Mesodermal cell (in vitro differentiated cells): ENCODE measurements around the gene SRD5A1. TPM values are rescaled to one million over a fixed set of nuclear protein-coding genes. Genes with fewer than 3 reads are reported as not detected.

Experiments
- H3K27ac ChIP-seq: 2 replicates; pipeline ENCODE4 v1.7.0; 2013; ENCODE audit warnings: mild to moderate bottlenecking, low read depth, low read length, moderate library complexity; ENCODE audit not compliant: severe bottlenecking
- H3K36me3 ChIP-seq: 2 replicates; pipeline ENCODE4 v1.7.1; 2013; ENCODE audit warnings: mild to moderate bottlenecking, low read length, moderate library complexity; ENCODE audit not compliant: control insufficient read depth, insufficient read depth
- H3K4me1 ChIP-seq: one replicate; pipeline ENCODE4 v1.7.1; 2013; ENCODE audit warnings: mild to moderate bottlenecking, low read length; ENCODE audit not compliant: insufficient read depth, control insufficient read depth, poor library complexity, severe bottlenecking
- H3K4me3 ChIP-seq: 2 replicates; pipeline ENCODE4 v1.7.0; 2013; ENCODE audit warnings: low read length, control low read depth, mild to moderate bottlenecking; ENCODE audit not compliant: insufficient read depth, poor library complexity, severe bottlenecking; ENCODE audit errors: extremely low read depth
- H3K9me3 ChIP-seq: 2 replicates; pipeline ENCODE4 v1.7.1; 2013; ENCODE audit warnings: mild to moderate bottlenecking, low read length, moderate library complexity; ENCODE audit not compliant: control insufficient read depth
- WGBS, 2 experiments: methylation state at CpG; one replicate each; pipeline ENCODE4 v1.1.5; 2013; ENCODE audit warnings: missing lambda C conversion rate in 2 of 2; ENCODE audit not compliant: insufficient coverage in 2 of 2; 5-methylcytosine and 5-hydroxymethylcytosine counted together
- polyA plus RNA-seq, 2 experiments: library from polyadenylated mRNA; stranded (reverse); fragments of 50-300 nt; gene quantifications; one replicate each; pipeline ENCODE4 v1.2.3, GENCODE V29; 2013

The SRD5A1 gene
- 19.1 TPM for polyA plus RNA-seq (2013, experiment 1 of 2)
- polyA plus RNA-seq (2013, experiment 2 of 2) = 17.8 TPM

- peaks cover 10% of the 10 kb centered on the region for H3K4me1 ChIP-seq
- H3K9me3 ChIP-seq = no peaks in the 10 kb centered on the region
- 0% methylated on average over 50 to 57 of the region's 66 CpGs for WGBS, 2 experiments
- H3K4me3 ChIP-seq = peak within 1 kb of the TSS; percentile 94
- H3K36me3 ChIP-seq = peaks cover 48% of the 10 kb centered on the region
- H3K27ac ChIP-seq = peak within 1 kb of the TSS; percentile 99
Measured at GRCh38 chr5:6632888-6633468, at the start of gene SRD5A1, which contains the start of gene NSUN2. TSS of gene SRD5A1 (plus strand) at chr5:6633440. CDS start at chr5:6633577, 137 bp downstream. TSS of gene NSUN2 (minus strand) at chr5:6633044. CDS start at chr5:6632979, 65 bp downstream.

- 90 to 100% methylated on average over 1 to 2 of the region's 6 CpGs for WGBS, 2 experiments
- Histone ChIP-seq H3K36me3 (no peaks in the 10 kb centered on the region), H3K9me3 (no peaks in the 10 kb centered on the region), H3K27ac (no peak overlapping the region), H3K4me1 (peaks cover 3% of the 10 kb centered on the region), H3K4me3 (no peak overlapping the region)
Measured at GRCh38 chr5:6584101-6584645, 49.1 kb upstream of the SRD5A1 start.

GRCh38 chr5:6584727-6585126 lies 48.5 kb upstream of the SRD5A1 start:
- H3K4me3 ChIP-seq = no peak overlapping the region
- H3K4me1 ChIP-seq = peaks cover 3% of the 10 kb centered on the region
- 81 to 93% methylated on average over 6 to 8 of the region's 8 CpGs for WGBS, 2 experiments
- H3K27ac ChIP-seq = no peak overlapping the region
- H3K36me3 ChIP-seq = no peaks in the 10 kb centered on the region
- H3K9me3 ChIP-seq = no peaks in the 10 kb centered on the region

- H3K36me3 ChIP-seq = no peaks in the 10 kb centered on the region
- WGBS, 2 experiments = 48 to 72% methylated on average over 5 to 6 of the region's 6 CpGs
- H3K4me3 ChIP-seq = no peak overlapping the region
- H3K27ac ChIP-seq = no peak overlapping the region
- peaks cover 3% of the 10 kb centered on the region for H3K4me1 ChIP-seq
- no peaks in the 10 kb centered on the region for H3K9me3 ChIP-seq
Measured at GRCh38 chr5:6585168-6585567, 48.1 kb upstream of the SRD5A1 start.

GRCh38 chr5:6585939-6586646 lies 47.1 kb upstream of the SRD5A1 start:
- peaks cover 3% of the 10 kb centered on the region for H3K4me1 ChIP-seq
- no peaks in the 10 kb centered on the region for H3K9me3 ChIP-seq
- WGBS, 2 experiments = 77 to 89% methylated on average over 10 to 11 of the region's 15 CpGs
- H3K27ac ChIP-seq = no peak overlapping the region
- H3K4me3 ChIP-seq = no peak overlapping the region
- no peaks in the 10 kb centered on the region for H3K36me3 ChIP-seq

GRCh38 chr5:6586647-6587042 lies 46.6 kb upstream of the SRD5A1 start:
- Histone ChIP-seq H3K27ac (no peak overlapping the region), H3K9me3 (no peaks in the 10 kb centered on the region), H3K4me3 (no peak overlapping the region), H3K4me1 (peaks cover 3% of the 10 kb centered on the region), H3K36me3 (no peaks in the 10 kb centered on the region)
- 80 to 88% methylated on average over 1 to 3 of the region's 5 CpGs for WGBS, 2 experiments

- H3K4me1 ChIP-seq = peaks cover 3% of the 10 kb centered on the region
- no peak overlapping the region for H3K4me3 ChIP-seq
- WGBS, 2 experiments = 90 to 93% methylated on average over 9 of the region's 9 CpGs
Measured at GRCh38 chr5:6587171-6587570, 46.1 kb upstream of the SRD5A1 start.

GRCh38 chr5:6590581-6590980 lies 42.7 kb upstream of the SRD5A1 start:
- Histone ChIP-seq H3K4me3 (no peak overlapping the region), H3K9me3 (no peaks in the 10 kb centered on the region)
- 86 to 93% methylated on average over 1 to 2 of the region's 2 CpGs for WGBS, 2 experiments

More at GRCh38 chr5:6587171-6587570, 46.1 kb upstream of the SRD5A1 start:
- no peak overlapping the region for H3K27ac ChIP-seq
- no peaks in the 10 kb centered on the region for H3K9me3 ChIP-seq
- no peaks in the 10 kb centered on the region for H3K36me3 ChIP-seq

GRCh38 chr5:6591671-6592288 lies 41.5 kb upstream of the SRD5A1 start:
- Histone ChIP-seq H3K4me1 (no peaks in the 10 kb centered on the region), H3K27ac (no peak overlapping the region), H3K4me3 (no peak overlapping the region), H3K9me3 (no peaks in the 10 kb centered on the region), H3K36me3 (peaks cover 17% of the 10 kb centered on the region)
- WGBS, 2 experiments = 94 to 95% methylated on average over 6 to 10 of the region's 12 CpGs

More at GRCh38 chr5:6590581-6590980, 42.7 kb upstream of the SRD5A1 start:
- H3K4me1 ChIP-seq = no peaks in the 10 kb centered on the region
- peaks cover 5% of the 10 kb centered on the region for H3K36me3 ChIP-seq
- no peak overlapping the region for H3K27ac ChIP-seq

- H3K4me3 ChIP-seq = no peak overlapping the region
- no peak overlapping the region for H3K27ac ChIP-seq
- WGBS, 2 experiments = 68 to 85% methylated on average over 3 of the region's 3 CpGs
- peaks cover 24% of the 10 kb centered on the region for H3K36me3 ChIP-seq
- H3K9me3 ChIP-seq = no peaks in the 10 kb centered on the region
- H3K4me1 ChIP-seq = no peaks in the 10 kb centered on the region
Measured at GRCh38 chr5:6592601-6593000, 40.6 kb upstream of the SRD5A1 start.
